Thoracic aorta (tissue), 2 donors: ENCODE measurements around the gene RRAD. TPM values are rescaled to one million over a fixed set of nuclear protein-coding genes. Genes with fewer than 3 reads are reported as not detected.

Experiments used
- ATAC-seq: fragments of 150-250 bp; one replicate; pipeline ENCODE4 v1.8.0; 2017; ENCODE audit warnings: low read depth; ENCODE audit not compliant: insufficient number of reproducible peaks, low FRiP score
- DNase-seq: peaks from one replicate; pipeline ENCODE4 v3.0.0-alpha.2; 2020; ENCODE audit warnings: low spot score
- H3K27ac ChIP-seq, 2 donors: fragments of 200-600 bp; sonication (generic); 1 replicate in 1 of 2; 2 replicates in 1 of 2; pipeline ENCODE4 v1.5.1; 2016; ENCODE audit warnings: mild to moderate bottlenecking in 2 of 2, moderate library complexity in 2 of 2
- H3K27me3 ChIP-seq: fragments of 200-600 bp; sonication (generic); replicated peaks from 2 replicates; pipeline ENCODE4 v1.6.0; 2016; ENCODE audit warnings: mild to moderate bottlenecking; ENCODE audit not compliant: insufficient read depth
- H3K36me3 ChIP-seq: fragments of 200-600 bp; sonication (generic); one replicate; pipeline ENCODE4 v1.5.1; 2016
- H3K4me1 ChIP-seq, 2 donors: fragments of 200-600 bp; sonication (generic); 1 replicate in 1 of 2; 2 replicates in 1 of 2; pipeline versions ENCODE4 v1.5.1 to v1.6.0; 2016; ENCODE audit warnings: low read depth in 2 of 2, mild to moderate bottlenecking in 1 of 2; ENCODE audit not compliant: control insufficient read depth in 1 of 2
- H3K4me3 ChIP-seq: fragments of 200-600 bp; sonication (generic); 2 replicates; pipeline ENCODE4 v1.5.1; 2016; ENCODE audit warnings: mild to moderate bottlenecking
- H3K9me3 ChIP-seq: fragments of 200-600 bp; sonication (generic); 2 replicates; pipeline ENCODE4 v1.5.1; 2016
- total RNA-seq, 2 donors: library from RNA; depleted of rRNA; stranded (reverse); fragments of >200 nt; gene quantifications; one replicate each; pipeline versions ENCODE4 v1.1.0 to v1.2.3, GENCODE V29; 2016
- TF ChIP-seq, protein P1 (sequence below): fragments of 200-600 bp; sonication (generic); IDR thresholded peaks from one replicate; pipeline ENCODE4 v1.5.1; 2019; ENCODE audit warnings: antibody characterized with exemption

Gene RRAD
- total RNA-seq, 2 donors from 2014 or later, result 43.2 to 88.3 TPM

DNA sequence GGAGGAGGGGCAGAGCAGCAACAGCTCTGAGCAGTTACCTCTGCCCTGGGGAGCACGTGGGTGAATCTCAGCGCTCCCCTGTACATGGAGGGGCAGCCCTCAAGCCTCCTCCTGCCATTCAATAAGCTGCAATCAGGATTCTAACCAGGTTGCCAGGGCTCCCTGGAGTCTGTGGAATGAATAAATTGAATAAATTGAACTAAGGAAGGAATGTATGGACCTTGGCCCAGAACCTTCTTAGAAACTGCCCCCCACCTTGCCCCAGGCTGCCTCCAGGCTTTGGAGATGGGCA is 5.1 kb downstream of the RRAD start:
- Histone ChIP-seq H3K9me3 (no peaks in the 10 kb centered on the region), H3K4me1 (peaks cover 9 to 34% of the 10 kb centered on the region in 2 donors), H3K27me3 (no peaks in the 10 kb centered on the region), H3K4me3 (no peak overlapping the region), H3K36me3 (peaks cover 7% of the 10 kb centered on the region), H3K27ac (no peak overlapping the region)
- no peak for DNase-seq
- TF ChIP-seq, protein P1, sequence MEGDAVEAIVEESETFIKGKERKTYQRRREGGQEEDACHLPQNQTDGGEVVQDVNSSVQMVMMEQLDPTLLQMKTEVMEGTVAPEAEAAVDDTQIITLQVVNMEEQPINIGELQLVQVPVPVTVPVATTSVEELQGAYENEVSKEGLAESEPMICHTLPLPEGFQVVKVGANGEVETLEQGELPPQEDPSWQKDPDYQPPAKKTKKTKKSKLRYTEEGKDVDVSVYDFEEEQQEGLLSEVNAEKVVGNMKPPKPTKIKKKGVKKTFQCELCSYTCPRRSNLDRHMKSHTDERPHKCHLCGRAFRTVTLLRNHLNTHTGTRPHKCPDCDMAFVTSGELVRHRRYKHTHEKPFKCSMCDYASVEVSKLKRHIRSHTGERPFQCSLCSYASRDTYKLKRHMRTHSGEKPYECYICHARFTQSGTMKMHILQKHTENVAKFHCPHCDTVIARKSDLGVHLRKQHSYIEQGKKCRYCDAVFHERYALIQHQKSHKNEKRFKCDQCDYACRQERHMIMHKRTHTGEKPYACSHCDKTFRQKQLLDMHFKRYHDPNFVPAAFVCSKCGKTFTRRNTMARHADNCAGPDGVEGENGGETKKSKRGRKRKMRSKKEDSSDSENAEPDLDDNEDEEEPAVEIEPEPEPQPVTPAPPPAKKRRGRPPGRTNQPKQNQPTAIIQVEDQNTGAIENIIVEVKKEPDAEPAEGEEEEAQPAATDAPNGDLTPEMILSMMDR, result no peak
- no peak for ATAC-seq

GRCh38 chr16:66919569-66920298 is 5.6 kb downstream of the RRAD start:
- DNase-seq (no peak), ATAC-seq (no peak)
- TF ChIP-seq, protein P1, result no peak
- no peak overlapping the region for H3K27ac ChIP-seq
- no peak overlapping the region for H3K4me3 ChIP-seq
- no peaks in the 10 kb centered on the region for H3K9me3 ChIP-seq
- no peaks in the 10 kb centered on the region for H3K27me3 ChIP-seq
- peaks cover 7% of the 10 kb centered on the region for H3K36me3 ChIP-seq
- H3K4me1 ChIP-seq, result peaks cover 9 to 34% of the 10 kb centered on the region in 2 donors

DNA sequence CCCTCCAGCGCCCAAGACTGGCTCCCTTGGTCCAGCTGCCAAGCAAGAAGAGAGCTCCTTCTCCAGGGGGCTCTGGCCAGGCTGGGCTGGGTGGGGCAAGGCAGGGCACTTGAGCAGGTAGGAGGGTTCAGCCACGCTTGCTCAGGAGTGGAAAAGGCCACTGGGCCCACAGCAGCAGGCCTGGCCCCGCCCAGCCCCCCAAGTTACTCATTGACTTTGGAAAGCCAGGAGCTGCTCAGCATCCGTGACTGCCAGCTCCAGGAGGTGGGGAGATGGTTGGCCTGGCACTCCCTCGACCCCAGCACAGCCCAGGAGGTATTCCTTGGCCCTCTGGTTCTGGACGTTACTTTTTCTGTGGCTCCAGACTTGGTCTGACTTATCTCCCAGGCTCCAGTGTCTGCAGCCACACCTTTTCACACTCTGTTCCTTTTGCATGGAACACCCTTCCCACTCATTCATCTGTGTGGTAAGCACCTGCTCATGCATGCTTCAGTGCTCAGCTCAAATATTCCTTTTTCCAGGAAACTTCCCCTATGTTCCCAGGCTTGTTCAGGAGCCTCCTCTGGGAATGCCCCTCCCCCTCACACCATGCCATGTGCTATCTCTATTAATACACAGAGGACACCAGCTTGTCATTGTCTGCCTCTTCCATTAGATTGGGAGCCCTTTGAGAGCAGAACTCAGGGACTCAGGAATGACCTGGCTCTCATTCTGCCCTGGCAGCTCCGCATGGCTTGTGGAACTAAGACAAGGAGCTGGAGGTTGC is 6.3 kb downstream of the RRAD start, which contains the start of gene CDH16:
TSS of gene CDH16 (minus strand) at position 83 of the 766 bp plus-strand sequence. CDS start 820 bp downstream, outside the sequence.
- DNase-seq (no peak), ATAC-seq (no peak)
- Histone ChIP-seq H3K27ac (no peak within 1 kb of the TSS), H3K9me3 (no peaks in the 10 kb centered on the region), H3K27me3 (no peaks in the 10 kb centered on the region), H3K4me3 (no peak within 1 kb of the TSS), H3K36me3 (peaks cover 7% of the 10 kb centered on the region), H3K4me1 (peaks cover 9 to 30% of the 10 kb centered on the region in 2 donors)
- TF ChIP-seq, protein P1, result no peak

DNA sequence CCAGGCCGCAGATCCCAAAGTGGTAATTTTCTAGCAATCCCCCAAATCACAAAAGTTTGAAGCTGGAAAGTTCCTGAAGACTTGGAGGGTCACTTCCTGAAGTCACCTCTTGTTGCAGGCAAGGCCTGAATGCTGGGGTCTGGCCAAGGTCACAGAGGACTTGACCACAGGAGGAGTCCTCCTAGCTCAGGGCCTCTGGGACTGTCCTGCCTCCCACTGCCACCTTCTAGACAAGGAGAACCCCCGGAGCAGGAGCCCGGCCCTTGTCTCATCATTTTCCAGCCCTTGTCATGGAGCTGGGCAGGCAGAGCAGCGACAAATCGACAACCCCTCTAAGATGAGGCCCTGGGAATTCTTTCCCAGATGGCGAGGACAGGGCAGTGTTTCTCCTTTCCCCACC is 7.0 kb downstream of the RRAD start:
- Histone ChIP-seq H3K9me3 (no peaks in the 10 kb centered on the region), H3K36me3 (peaks cover 7% of the 10 kb centered on the region), H3K27ac (no peak overlapping the region), H3K27me3 (no peaks in the 10 kb centered on the region), H3K4me3 (no peak overlapping the region), H3K4me1 (peaks cover 9 to 26% of the 10 kb centered on the region in 2 donors)
- DNase-seq, result no peak
- TF ChIP-seq, protein P1, result no peak
- no peak for ATAC-seq

- Histone ChIP-seq H3K27ac (no peak overlapping the region), H3K27me3 (no peaks in the 10 kb centered on the region), H3K4me3 (no peak overlapping the region), H3K9me3 (no peaks in the 10 kb centered on the region), H3K4me1 (peaks cover 6 to 19% of the 10 kb centered on the region in 2 donors), H3K36me3 (peaks cover 7% of the 10 kb centered on the region)
- DNase-seq (no peak), ATAC-seq (no peak)
- TF ChIP-seq, protein P1, result no peak
Observed at GRCh38 chr16:66917741-66918140, 7.6 kb downstream of the RRAD start.
